HepG2 (cell line): ENCODE measurements around the gene PKNOX2.

Experiments used
- ATF2 ChIP-seq: sonication (generic); formaldehyde crosslinking; IDR thresholded peaks from 2 replicates; pipeline ENCODE4 v1.4.0; 2020; ENCODE audit warnings: missing genetic modification reagents
- CHD2 ChIP-seq: IDR thresholded peaks from 2 replicates; pipeline ENCODE4 v1.6.1; 2011; ENCODE audit warnings: low read depth, low read length, improper control_type of control experiment
- CTCF ChIP-seq: sonication (generic); formaldehyde crosslinking; IDR thresholded peaks from 2 replicates; pipeline ENCODE4 v1.5.0; 2020; ENCODE audit warnings: mild to moderate bottlenecking, missing genetic modification reagents, moderate library complexity
- KLF16 ChIP-seq, 2 experiments: sonication (generic) in 1 of 2; formaldehyde crosslinking in 1 of 2; IDR thresholded peaks; 2 replicates each; pipeline versions ENCODE4 v1.6.1 to v1.8.0; 2016 to 2023; ENCODE audit warnings: missing genetic modification reagents in 2 of 2, missing compliant biosample characterization in 1 of 2
- POLR2AphosphoS5 ChIP-seq: IDR thresholded peaks from 2 replicates; pipeline ENCODE4 v1.6.1; 2012; ENCODE audit warnings: low read depth, low read length
- RFX3 ChIP-seq: IDR thresholded peaks from 2 replicates; pipeline ENCODE4 v1.6.1; 2016; ENCODE audit warnings: missing biosample characterization, missing genetic modification reagents
- ZNF207 ChIP-seq: fragments of 450-650 bp; IDR thresholded peaks from 2 replicates; pipeline ENCODE4 v1.6.1; 2016; ENCODE audit warnings: antibody characterized with exemption, borderline replicate concordance
- ZNF24 ChIP-seq: fragments of 450-650 bp; IDR thresholded peaks from 2 replicates; pipeline ENCODE4 v1.6.1; 2017; ENCODE audit warnings: antibody characterized with exemption, mild to moderate bottlenecking
- ZNF251 ChIP-seq: sonication (generic); formaldehyde crosslinking; IDR thresholded peaks from 2 replicates; pipeline ENCODE4 v1.9.0; 2021; ENCODE audit warnings: mild to moderate bottlenecking, missing genetic modification reagents
- ZNF562 ChIP-seq: sonication (generic); formaldehyde crosslinking; IDR thresholded peaks from 2 replicates; pipeline ENCODE4 v1.8.0; 2022; ENCODE audit warnings: missing genetic modification reagents, borderline replicate concordance

GRCh38 chr11:125465255-125465654 is 300.7 kb downstream of the PKNOX2 start:
- TF ChIP-seq ZNF207 (no peak), ZNF24 (no peak), KLF16 (CRISPR knock-in tag; IDR thresholded peaks at IDR 0.05) (no peak), RFX3 (CRISPR knock-in tag) (no peak), ATF2 (CRISPR knock-in tag) (no peak), POLR2AphosphoS5 (no peak), CTCF (CRISPR knock-in tag) (no peak), CHD2 (no peak), ZNF251 (CRISPR knock-in tag) (no peak), ZNF562 (CRISPR knock-in tag) (no peak)
